IMR-90 (cell line): ENCODE results near the gene RPL10A. TPM values are rescaled to one million over a fixed set of nuclear protein-coding genes. Genes with fewer than 3 reads are reported as not detected.

Source experiments
- ATAC-seq: fragments of 200-7000 bp; cut with Tn5 transposase; 2 replicates; pipeline ENCODE4 v1.9.1; 2020; ENCODE audit warnings: low read depth, mild to moderate bottlenecking, moderate library complexity
- BruUV-seq: library from RNA; stranded (reverse); fragments of 400-500 nt; replicated peaks from 2 replicates; lab custom pipeline; 2021; lab: Mats Ljungman, UMichigan
- CTCF ChIA-PET: fragments of 300-600 bp; formaldehyde crosslinking; extraction: SDS; loops from one replicate; lab custom pipeline; 2021; ENCODE audit warnings: antibody characterized with exemption; lab: Yijun Ruan, JAX
- POLR2A ChIA-PET: fragments of 300-600 bp; sonication (Branson Sonifier 250); formaldehyde crosslinking; loops from one replicate; lab custom pipeline; 2022; ENCODE audit warnings: antibody characterized with exemption; ENCODE audit not compliant: unreplicated experiment; lab: Charles Lee
- DNase-seq: peaks from one replicate; pipeline ENCODE4 v3.0.0; 2013
- H2AFZ ChIP-seq: replicated peaks from 2 replicates; pipeline ENCODE3; 2013; ENCODE audit warnings: low read length, mild to moderate bottlenecking; ENCODE audit not compliant: poor library complexity
- H2AK5ac ChIP-seq: 2 replicates; pipeline ENCODE4 v1.6.1; 2013; ENCODE audit warnings: low read depth, low read length, inconsistent platforms
- H2AK9ac ChIP-seq: replicated peaks from 2 replicates; pipeline ENCODE3; 2013; ENCODE audit warnings: mild to moderate bottlenecking, low read depth, low read length, moderate library complexity; ENCODE audit not compliant: poor library complexity
- H2BK120ac ChIP-seq: 2 replicates; pipeline ENCODE4 v1.6.1; 2013; ENCODE audit warnings: low read depth, low read length, inconsistent platforms
- H2BK15ac ChIP-seq: 3 replicates; pipeline ENCODE4 v1.6.1; 2013; ENCODE audit warnings: low read depth, low read length, inconsistent platforms
- H2BK20ac ChIP-seq: 2 replicates; pipeline ENCODE4 v1.6.1; 2013; ENCODE audit warnings: low read depth, mild to moderate bottlenecking, inconsistent platforms, low read length, moderate library complexity
- H2BK5ac ChIP-seq: 2 replicates; pipeline ENCODE4 v1.6.1; 2013; ENCODE audit warnings: mild to moderate bottlenecking, low read depth, low read length, inconsistent platforms; ENCODE audit not compliant: poor library complexity, severe bottlenecking
- H3K14ac ChIP-seq: replicated peaks from 2 replicates; pipeline ENCODE4 v1.6.1; 2013; ENCODE audit warnings: low read depth, low read length, inconsistent platforms
- H3K18ac ChIP-seq: 2 replicates; pipeline ENCODE4 v1.6.1; 2013; ENCODE audit warnings: low read depth, low read length, control low read depth
- H3K23ac ChIP-seq: 2 replicates; pipeline ENCODE4 v1.6.1; 2013; ENCODE audit warnings: low read depth, low read length, inconsistent platforms
- H3K27ac ChIP-seq: 2 replicates; pipeline ENCODE4 v1.5.1; 2013; ENCODE audit warnings: mild to moderate bottlenecking, control low read depth, low read length; ENCODE audit not compliant: insufficient read depth
- H3K27me3 ChIP-seq: 2 replicates; pipeline ENCODE4 v1.6.1; 2013; ENCODE audit warnings: low read length; ENCODE audit not compliant: control insufficient read depth, insufficient read depth
- H3K36me3 ChIP-seq: 2 replicates; pipeline ENCODE4 v1.6.1; 2013; ENCODE audit warnings: low read length, mixed read lengths; ENCODE audit not compliant: control insufficient read depth, insufficient read depth
- H3K4ac ChIP-seq: 2 replicates; pipeline ENCODE4 v1.6.1; 2013; ENCODE audit warnings: low read depth, low read length, inconsistent platforms
- H3K4me1 ChIP-seq: 2 replicates; pipeline ENCODE4 v1.6.1; 2013; ENCODE audit warnings: low read length, mixed read lengths; ENCODE audit not compliant: control insufficient read depth, insufficient read depth
- H3K4me2 ChIP-seq: 2 replicates; pipeline ENCODE4 v1.6.1; 2013; ENCODE audit warnings: low read depth, mild to moderate bottlenecking, control low read depth, low read length, moderate library complexity
- H3K4me3 ChIP-seq: 2 replicates; pipeline ENCODE4 v1.5.1; 2013; ENCODE audit warnings: low read depth, mild to moderate bottlenecking, control low read depth, low read length, moderate library complexity; ENCODE audit not compliant: insufficient read depth
- H3K56ac ChIP-seq: 2 replicates; pipeline ENCODE4 v1.6.1; 2013; ENCODE audit warnings: low read length, inconsistent platforms; ENCODE audit not compliant: insufficient read depth; ENCODE audit errors: extremely low read depth
- H3K79me1 ChIP-seq, 2 experiments: 2 replicates each; pipeline ENCODE4 v1.6.1; 2013; ENCODE audit warnings: low read length in 2 of 2, inconsistent platforms in 1 of 2, low read depth in 1 of 2
- H3K9ac ChIP-seq: 2 replicates; pipeline ENCODE4 v1.6.1; 2013; ENCODE audit warnings: low read depth, low read length, control low read depth
- H3K9me1 ChIP-seq: 2 replicates; pipeline ENCODE4 v1.6.1; 2013; ENCODE audit warnings: low read length, inconsistent platforms; ENCODE audit not compliant: insufficient read depth
- H3K9me3 ChIP-seq: 2 replicates; pipeline ENCODE4 v1.6.1; 2013; ENCODE audit warnings: low read length; ENCODE audit not compliant: control insufficient read depth, insufficient read depth
- H4K20me1 ChIP-seq: 2 replicates; pipeline ENCODE4 v1.6.1; 2013; ENCODE audit warnings: low read length, inconsistent platforms; ENCODE audit not compliant: insufficient read depth
- H4K5ac ChIP-seq: 2 replicates; pipeline ENCODE4 v1.6.1; 2013; ENCODE audit warnings: mild to moderate bottlenecking, low read depth, low read length, control low read depth
- H4K8ac ChIP-seq, 2 experiments: 2 replicates each; pipeline ENCODE4 v1.6.1; 2013; ENCODE audit warnings: low read depth in 2 of 2, low read length in 2 of 2, control low read depth in 1 of 2, inconsistent platforms in 1 of 2
- H4K91ac ChIP-seq: 2 replicates; pipeline ENCODE4 v1.6.1; 2013; ENCODE audit warnings: low read depth, low read length, inconsistent platforms; ENCODE audit not compliant: insufficient read depth
- BHLHE40 ChIP-seq: fragments of 150-350 bp; IDR thresholded peaks from 2 replicates; pipeline ENCODE4 v1.6.1; 2016; ENCODE audit warnings: mild to moderate bottlenecking, low read depth, low read length
- CEBPB ChIP-seq: IDR thresholded peaks from 2 replicates; pipeline ENCODE4 v1.6.1; 2012; ENCODE audit warnings: low read depth, low read length, improper control_type of control experiment
- CHD1 ChIP-seq: IDR thresholded peaks from 2 replicates; pipeline ENCODE4 v1.6.1; 2012; ENCODE audit warnings: low read depth, low read length, improper control_type of control experiment
- CTCF ChIP-seq: conservative IDR thresholded peaks from 2 replicates; pipeline ENCODE4 v1.5.1; 2012; ENCODE audit warnings: mild to moderate bottlenecking, low read depth, low read length, improper control_type of control experiment
- FOS ChIP-seq: fragments of 150-350 bp; IDR thresholded peaks from 2 replicates; pipeline ENCODE4 v1.6.1; 2016; ENCODE audit warnings: low read depth, low read length
- MAFK ChIP-seq: IDR thresholded peaks from 2 replicates; pipeline ENCODE4 v1.6.1; 2012; ENCODE audit warnings: low read depth, low read length, improper control_type of control experiment
- MAZ ChIP-seq: IDR thresholded peaks from 2 replicates; pipeline ENCODE4 v1.6.1; 2012; ENCODE audit warnings: low read depth, mild to moderate bottlenecking, low read length, improper control_type of control experiment, moderate library complexity, borderline replicate concordance
- MXI1 ChIP-seq: IDR thresholded peaks from 2 replicates; pipeline ENCODE4 v1.6.1; 2012; ENCODE audit warnings: low read depth, mild to moderate bottlenecking, low read length, moderate library complexity, borderline replicate concordance
- NFE2L2 ChIP-seq: fragments of 150-350 bp; IDR thresholded peaks from 2 replicates; pipeline ENCODE4 v1.6.1; 2016; ENCODE audit warnings: low read depth, mild to moderate bottlenecking, low read length
- POLR2A ChIP-seq: IDR thresholded peaks from 2 replicates; pipeline ENCODE4 v1.6.1; 2012; ENCODE audit warnings: mild to moderate bottlenecking, low read depth, low read length
- RAD21 ChIP-seq: IDR thresholded peaks from 2 replicates; pipeline ENCODE4 v1.6.1; 2012; ENCODE audit warnings: low read length, improper control_type of control experiment
- RCOR1 ChIP-seq: IDR thresholded peaks from 2 replicates; pipeline ENCODE4 v1.6.1; 2012; ENCODE audit warnings: mild to moderate bottlenecking, low read length, improper control_type of control experiment; ENCODE audit not compliant: insufficient replicate concordance
- RFX5 ChIP-seq: IDR thresholded peaks from 2 replicates; pipeline ENCODE4 v1.8.0; 2012; ENCODE audit warnings: low read depth, mild to moderate bottlenecking, low read length, moderate library complexity
- SMC3 ChIP-seq: fragments of 150-350 bp; IDR thresholded peaks from 2 replicates; pipeline ENCODE4 v1.6.1; 2016; ENCODE audit warnings: low read depth, mild to moderate bottlenecking, antibody characterized with exemption, low read length, moderate library complexity
- WGBS, 2 experiments: methylation state at CpG; one replicate each; pipeline versions ENCODE4 v1.1.5 to v1.1.7; 2013; ENCODE audit warnings: missing lambda C conversion rate in 2 of 2; ENCODE audit not compliant: insufficient read length in 1 of 2; ENCODE audit errors: extremely low coverage in 2 of 2; 5-methylcytosine and 5-hydroxymethylcytosine counted together
- dilution Hi-C: fragments of 300-500 bp; cut with HindIII; formaldehyde crosslinking; loops from one replicate; pipeline ENCODE4 v1.14.3; 2018; ENCODE audit warnings: low sequenced_read_pairs; ENCODE audit not compliant: unreplicated experiment
- in situ Hi-C: fragments of 300-500 bp; cut with MboI; formaldehyde crosslinking; loops from 3 replicates; pipeline ENCODE4 v1.14.3; 2019; ENCODE audit warnings: low sequenced_read_pairs, inconsistent platforms, mixed read lengths
- intact Hi-C: fragments of 100-400 bp; cut with micrococcal nuclease; formaldehyde crosslinking; loops from 2 replicates; pipeline ENCODE4 v1.10.0; 2022
- polyA plus RNA-seq, 3 experiments: library from polyadenylated mRNA; depleted of rRNA; stranded (reverse); fragments of >200 nt; gene quantifications; 2 replicates each; pipeline ENCODE4 v1.2.3, GENCODE V29; 2012; ENCODE audit warnings: low replicate concordance in 1 of 3
- total RNA-seq: library from RNA; depleted of rRNA; stranded (reverse); fragments of >200 nt; gene quantifications from 2 replicates; pipeline ENCODE4 v1.2.3, GENCODE V29; 2012
- TF ChIP-seq, protein P1 (sequence below): fragments of 150-350 bp; IDR thresholded peaks from 2 replicates; pipeline ENCODE4 v1.6.1; 2016; ENCODE audit warnings: low read depth, mild to moderate bottlenecking, low read length, moderate library complexity, borderline replicate concordance
- TF ChIP-seq, protein P2 (sequence below): fragments of 150-350 bp; IDR thresholded peaks from 2 replicates; pipeline ENCODE4 v1.6.1; 2017; ENCODE audit warnings: mild to moderate bottlenecking, antibody characterized with exemption, low read length, low read depth

The RPL10A gene
- total and polyA plus RNA-seq, 2 of the 4 experiments (the other 2 are of a cell fraction) = 2,310 to 3,153 TPM

- Histone ChIP-seq H3K4me1 (peaks cover 42% of the 10 kb centered on the region), H3K27ac (peak overlapping the region; percentile 98; the same call in 1 of the 2 replicates), H3K9me1 (peaks cover 30% of the 10 kb centered on the region), H2BK20ac (peak overlapping the region; percentile 96), H2AK9ac (no peak overlapping the region), H2AFZ (no peak overlapping the region), H4K91ac (peak overlapping the region; percentile 99), H3K4ac (peak overlapping the region; percentile 98), H3K36me3 (peaks cover 17% of the 10 kb centered on the region), H3K9ac (no peak overlapping the region), H3K79me1 (peaks cover 23 to 32% of the 10 kb centered on the region in 2 experiments), H2BK5ac (peak overlapping the region; percentile 97), H3K14ac (peak overlapping the region; percentile 67), H4K8ac (peak overlapping the region; percentile 84 to 96), H3K18ac (peak overlapping the region; percentile 88), H2AK5ac (peak overlapping the region; percentile 99), H4K20me1 (no peaks in the 10 kb centered on the region), H3K56ac (peak overlapping the region; percentile 95; the same call in 1 of the 2 replicates), H3K9me3 (peaks cover 6% of the 10 kb centered on the region), H2BK120ac (peak overlapping the region; percentile 96), H2BK15ac (peak overlapping the region; percentile 96; the same call in 2 of the 3 replicates), H3K23ac (peak overlapping the region; percentile 78; the same call in 1 of the 2 replicates), H3K4me2 (no peak overlapping the region), H3K4me3 (no peak overlapping the region), H4K5ac (peak overlapping the region; percentile 83), H3K27me3 (no peaks in the 10 kb centered on the region)
- CTCF ChIA-PET = interaction anchor here (2.9 kb wide), 1 partner anchor 10 kb away, joined by 8 read pairs; no protein-coding TSS in a partner anchor
- dilution Hi-C loops = no loop called here
- no TSS peak for BruUV-seq
- DNase-seq (no peak), ATAC-seq (no peak)
- WGBS, 2 experiments = no CpG with 5 or more reads among the region's 2 CpGs
- TF ChIP-seq MXI1 (no peak), MAFK (no peak), CTCF (no peak), SMC3 (no peak), RCOR1 (no peak), RAD21 (no peak), NFE2L2 (no peak), RFX5 (no peak), CHD1 (no peak), CEBPB (no peak), MAZ (no peak), POLR2A (no peak), BHLHE40 (no peak), FOS (no peak)
- TF ChIP-seq, protein P1, sequence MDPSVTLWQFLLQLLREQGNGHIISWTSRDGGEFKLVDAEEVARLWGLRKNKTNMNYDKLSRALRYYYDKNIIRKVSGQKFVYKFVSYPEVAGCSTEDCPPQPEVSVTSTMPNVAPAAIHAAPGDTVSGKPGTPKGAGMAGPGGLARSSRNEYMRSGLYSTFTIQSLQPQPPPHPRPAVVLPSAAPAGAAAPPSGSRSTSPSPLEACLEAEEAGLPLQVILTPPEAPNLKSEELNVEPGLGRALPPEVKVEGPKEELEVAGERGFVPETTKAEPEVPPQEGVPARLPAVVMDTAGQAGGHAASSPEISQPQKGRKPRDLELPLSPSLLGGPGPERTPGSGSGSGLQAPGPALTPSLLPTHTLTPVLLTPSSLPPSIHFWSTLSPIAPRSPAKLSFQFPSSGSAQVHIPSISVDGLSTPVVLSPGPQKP = no peak
- TF ChIP-seq, protein P2, sequence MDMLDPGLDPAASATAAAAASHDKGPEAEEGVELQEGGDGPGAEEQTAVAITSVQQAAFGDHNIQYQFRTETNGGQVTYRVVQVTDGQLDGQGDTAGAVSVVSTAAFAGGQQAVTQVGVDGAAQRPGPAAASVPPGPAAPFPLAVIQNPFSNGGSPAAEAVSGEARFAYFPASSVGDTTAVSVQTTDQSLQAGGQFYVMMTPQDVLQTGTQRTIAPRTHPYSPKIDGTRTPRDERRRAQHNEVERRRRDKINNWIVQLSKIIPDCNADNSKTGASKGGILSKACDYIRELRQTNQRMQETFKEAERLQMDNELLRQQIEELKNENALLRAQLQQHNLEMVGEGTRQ = no peak
- intact Hi-C loops = no loop called here
- in situ Hi-C loops = no loop called here
- POLR2A ChIA-PET = no interaction called here
Measured at GRCh38 chr6:35429463-35429862, 38.7 kb upstream of the RPL10A start.
